ENCODE measurements around the gene TMPRSS7. TPM values are rescaled to one million over a fixed set of nuclear protein-coding genes. Genes with fewer than 3 reads are reported as not detected.

Gene TMPRSS7
- total and polyA plus RNA-seq, 2 of the 8 experiments (the other 6 are each of a cell fraction or from before 2014, with no cell fraction given) = not detected

GRCh38 chr3:112018712-112019111 lies 15.8 kb upstream of the TMPRSS7 start:
- Histone ChIP-seq H3K9me3 (ENCODE audit: insufficient read depth in 2 of 2, low read depth in 1 of 2, low read length in 1 of 2) (no peaks in the 10 kb centered on the region), H3K4ac (replicated peaks; ENCODE audit: insufficient read length, low read depth, low read length) (no peak overlapping the region), H3K23me2 (ENCODE audit: low read depth, low read length) (no peaks in the 10 kb centered on the region), H2BK12ac (ENCODE audit: low read depth, low read length) (no peak overlapping the region), H3K23ac (ENCODE audit: insufficient read length) (no peak overlapping the region), H3K27me3 (replicated peaks in 1 of 4; ENCODE audit: control insufficient read depth in 3 of 4, extremely low read depth in 1 of 4, insufficient read depth in 3 of 4, low read length in 3 of 4) (no peaks in the 10 kb centered on the region), H3K79me1 (ENCODE audit: low read depth, low read length) (no peaks in the 10 kb centered on the region), H2BK5ac (ENCODE audit: low read depth, low read length) (no peak overlapping the region), H3K27ac (ENCODE audit: low read depth, low read length) (no peak overlapping the region), H4K91ac (replicated peaks; ENCODE audit: insufficient read length, low read length) (no peak overlapping the region), H4K20me1 (replicated peaks in 1 of 2; ENCODE audit: control insufficient read depth in 1 of 2, insufficient read depth in 2 of 2, low read length in 2 of 2) (no peaks in the 10 kb centered on the region), H3K4me2 (ENCODE audit: insufficient read depth in 1 of 2, low read depth in 2 of 2, low read length in 2 of 2) (no peak overlapping the region), H3K4me1 (replicated peaks in 1 of 4; ENCODE audit: control insufficient read depth in 3 of 4, insufficient read depth in 4 of 4, low read length in 3 of 4) (no peaks in the 10 kb centered on the region), H3K56ac (replicated peaks; ENCODE audit: insufficient read length, low read depth, low read length) (no peak overlapping the region), H3K18ac (ENCODE audit: extremely low read depth, low read length) (no peak overlapping the region), H3K14ac (ENCODE audit: insufficient read length) (no peak overlapping the region), H2AK5ac (ENCODE audit: low read depth, low read length) (no peak overlapping the region), H3K36me3 (ENCODE audit: control insufficient read depth in 2 of 4, insufficient read depth in 4 of 4, low read length in 3 of 4) (no peaks in the 10 kb centered on the region), H4K5ac (ENCODE audit: insufficient read length, low read depth, low read length) (no peak overlapping the region), H2AFZ (ENCODE audit: low read length) (no peak overlapping the region), H2BK15ac (ENCODE audit: low read length) (no peak overlapping the region), H2BK20ac (ENCODE audit: low read length) (no peak overlapping the region), H3K4me3 (ENCODE audit: extremely low read depth in 1 of 4, insufficient read depth in 2 of 4, low read depth in 3 of 4, low read length in 4 of 4) (no peak overlapping the region), H3K9ac (replicated peaks in 1 of 4; ENCODE audit: extremely low read depth in 1 of 4, low read depth in 3 of 4, low read length in 3 of 4) (no peak overlapping the region), H2BK120ac (replicated peaks; ENCODE audit: low read depth, low read length) (no peak overlapping the region), H3K79me2 (ENCODE audit: control insufficient read depth in 1 of 2, insufficient read depth in 2 of 2, low read length in 2 of 2) (no peaks in the 10 kb centered on the region), H4K8ac (ENCODE audit: extremely low read depth, insufficient read depth, low read length) (no peak overlapping the region)
- ChIA-PET CTCF (ENCODE audit: partially characterized antibody) (no interaction called here), POLR2A (ENCODE audit: partially characterized antibody) (no interaction called here)
- FAIRE-seq (no peak), DNase-seq (ENCODE audit: low read depth in 1 of 2, low spot score in 2 of 2) (no peak)
- 95% methylated on average over 4 of the region's 4 CpGs; no CpG with 5 or more reads in 1 of the 2 experiments for WGBS, 2 experiments (ENCODE audit: extremely low coverage in 1 of 2, insufficient coverage in 1 of 2, insufficient read length in 1 of 2, insufficient replicate concordance in 2 of 2, low coverage in 1 of 2, low lambda C conversion rate in 2 of 2, missing lambda C conversion rate in 1 of 2)
- TF ChIP-seq CBX5 (IDR thresholded peaks at IDR 0.05; ENCODE audit: low read depth, low read length) = no peak
- no peak for TF ChIP-seq TCF12 (IDR thresholded peaks at IDR 0.05; ENCODE audit: low read depth, low read length)
- TF ChIP-seq EGR1 (IDR thresholded peaks at IDR 0.05; ENCODE audit: borderline replicate concordance, low read depth, low read length) = no peak
- no peak for TF ChIP-seq RNF2 (IDR thresholded peaks at IDR 0.05; ENCODE audit: borderline replicate concordance, low read depth, low read length, missing control alignments, poor library complexity, severe bottlenecking)
- no peak for TF ChIP-seq FOSL1 (IDR thresholded peaks at IDR 0.05; ENCODE audit: insufficient read depth, low read depth, low read length)
- TF ChIP-seq KDM4A (IDR thresholded peaks at IDR 0.05; ENCODE audit: low read depth, low read length, severe bottlenecking) = no peak
- no peak for TF ChIP-seq ATF2 (IDR thresholded peaks at IDR 0.05; ENCODE audit: low read length)
- TF ChIP-seq MAFK (IDR thresholded peaks at IDR 0.05; ENCODE audit: low read depth, low read length) = no peak
- no peak for TF ChIP-seq KDM1A (IDR thresholded peaks at IDR 0.05; ENCODE audit: borderline replicate concordance, low read length)
- no peak for TF ChIP-seq GTF2F1 (IDR thresholded peaks at IDR 0.05; ENCODE audit: borderline replicate concordance, low read depth, low read length)
- no peak for TF ChIP-seq SP1 (IDR thresholded peaks at IDR 0.05; ENCODE audit: low read depth, low read length)
- no peak for TF ChIP-seq POLR2AphosphoS5 (IDR thresholded peaks at IDR 0.05; ENCODE audit: low read depth, low read length)
- no peak for TF ChIP-seq NANOG (IDR thresholded peaks at IDR 0.05; ENCODE audit: insufficient read depth, low read depth, low read length, poor library complexity, severe bottlenecking)
